Endothelial cell of umbilical vein (primary cell): ENCODE results near the gene SELPLG. TPM values are rescaled to one million over a fixed set of nuclear protein-coding genes. Genes with fewer than 3 reads are reported as not detected.

Source experiments
- BruUV-seq: library from RNA; stranded (reverse); fragments of 400-500 nt; replicated peaks from 2 replicates; lab custom pipeline; 2021; lab: Mats Ljungman, UMichigan
- CTCF ChIA-PET: fragments of 300-600, 350-600 bp; sonication (Branson Sonifier 250); formaldehyde crosslinking; loops from one replicate; lab custom pipeline; 2021; ENCODE audit warnings: antibody characterized with exemption, inconsistent platforms; lab: Charles Lee
- POLR2A ChIA-PET: fragments of 300-600, 350-600 bp; sonication (Branson Sonifier 250); formaldehyde crosslinking; loops from one replicate; lab custom pipeline; 2021; ENCODE audit warnings: antibody characterized with exemption, inconsistent platforms; lab: Charles Lee
- DNase-seq: peaks from one replicate; pipeline ENCODE4 v3.0.0-alpha.2; 2011; ENCODE audit warnings: low read depth, low spot score
- FAIRE-seq: peaks from 2 replicates; lab custom pipeline; 2011; peaks lifted over from hg19 to GRCh38; lab: Jason Lieb, UNC
- H2AFZ ChIP-seq: 2 replicates; pipeline ENCODE4 v1.6.0; 2012; ENCODE audit warnings: low read depth, low read length, control low read depth, inconsistent platforms
- H3K27ac ChIP-seq: 2 replicates; pipeline ENCODE4 v1.5.1; 2011; ENCODE audit warnings: low read depth, mild to moderate bottlenecking, control low read depth, low read length, moderate library complexity; ENCODE audit not compliant: insufficient read depth
- H3K27me3 ChIP-seq, 2 experiments: 2 replicates each; pipeline versions ENCODE4 v1.6.0 to v1.6.1; 2011; ENCODE audit warnings: low read length in 2 of 2, mixed read lengths in 1 of 2; ENCODE audit not compliant: control insufficient read depth in 2 of 2, insufficient read depth in 2 of 2
- H3K36me3 ChIP-seq, 2 experiments: 2 replicates in 1 of 2; 3 replicates in 1 of 2; pipeline ENCODE4 v1.5.1; 2011; ENCODE audit warnings: low read length in 2 of 2, mild to moderate bottlenecking in 1 of 2, moderate library complexity in 1 of 2; ENCODE audit not compliant: control insufficient read depth in 2 of 2, insufficient read depth in 2 of 2; ENCODE audit errors: extremely low read depth in 1 of 2
- H3K4me1 ChIP-seq: 3 replicates; pipeline ENCODE4 v1.5.1; 2011; ENCODE audit warnings: mild to moderate bottlenecking, low read length; ENCODE audit not compliant: control insufficient read depth, insufficient read depth; ENCODE audit errors: extremely low read depth
- H3K4me2 ChIP-seq: 2 replicates; pipeline ENCODE4 v1.6.1; 2011; ENCODE audit warnings: low read length, control low read depth, mixed read lengths; ENCODE audit not compliant: insufficient read depth
- H3K4me3 ChIP-seq, 3 experiments: fragments of 200-600 bp in 1 of 3; sonication (generic), shearing (Covaris generic) in 1 of 3; replicated peaks in 1 of 3; 2 replicates each; pipeline ENCODE4 v1.5.1; 2011 to 2016; ENCODE audit warnings: control low read depth in 3 of 3, low read length in 3 of 3, mild to moderate bottlenecking in 2 of 3, inconsistent platforms in 1 of 3, low read depth in 1 of 3, moderate library complexity in 1 of 3; ENCODE audit not compliant: insufficient read depth in 1 of 3
- H3K79me2 ChIP-seq: 2 replicates; pipeline ENCODE4 v1.6.0; 2012; ENCODE audit warnings: low read length, inconsistent platforms; ENCODE audit not compliant: control insufficient read depth, insufficient read depth
- H3K9ac ChIP-seq: replicated peaks from 2 replicates; pipeline ENCODE3; 2011; ENCODE audit warnings: low read length, control low read depth; ENCODE audit not compliant: insufficient read depth; ENCODE audit errors: extremely low read depth
- H3K9me1 ChIP-seq: replicated peaks from 3 replicates; pipeline ENCODE4 v1.6.0; 2011; ENCODE audit warnings: mild to moderate bottlenecking, low read length; ENCODE audit not compliant: control insufficient read depth, insufficient read depth; ENCODE audit errors: extremely low read depth
- H3K9me3 ChIP-seq: replicated peaks from 2 replicates; pipeline ENCODE4 v1.5.1; 2012; ENCODE audit warnings: low read length, inconsistent platforms; ENCODE audit not compliant: control insufficient read depth, insufficient read depth
- H4K20me1 ChIP-seq: replicated peaks from 2 replicates; pipeline ENCODE3; 2011; ENCODE audit warnings: mild to moderate bottlenecking, low read length; ENCODE audit not compliant: control insufficient read depth, insufficient read depth; ENCODE audit errors: extremely low read depth
- EZH2 ChIP-seq: IDR thresholded peaks from 2 replicates; pipeline ENCODE4 v1.6.1; 2012; ENCODE audit warnings: borderline replicate concordance, low read depth, mild to moderate bottlenecking, moderate library complexity, low read length, inconsistent platforms; ENCODE audit not compliant: severe bottlenecking
- FOS ChIP-seq: IDR thresholded peaks from 2 replicates; pipeline ENCODE4 v1.6.1; 2011; ENCODE audit warnings: mild to moderate bottlenecking, low read length, moderate library complexity, borderline replicate concordance; ENCODE audit not compliant: insufficient read depth
- GATA2 ChIP-seq: IDR thresholded peaks from 2 replicates; pipeline ENCODE4 v1.7.0; 2011; ENCODE audit warnings: low read depth, mild to moderate bottlenecking, moderate library complexity, mixed read lengths, low read length; ENCODE audit not compliant: insufficient read length, insufficient read depth
- JUN ChIP-seq: IDR thresholded peaks from 2 replicates; pipeline ENCODE4 v1.6.1; 2011; ENCODE audit warnings: borderline replicate concordance, low read depth; ENCODE audit not compliant: insufficient read length, insufficient read depth
- MYC ChIP-seq: IDR thresholded peaks from one replicate; pipeline ENCODE4 v1.6.1; 2011; ENCODE audit warnings: mild to moderate bottlenecking, low read depth, low read length
- POLR2A ChIP-seq: IDR thresholded peaks from 2 replicates; pipeline ENCODE4 v1.6.1; 2012; ENCODE audit warnings: low read depth, mild to moderate bottlenecking, control low read depth, low read length
- POLR2AphosphoS5 ChIP-seq: IDR thresholded peaks from 2 replicates; pipeline ENCODE4 v1.6.1; 2012; ENCODE audit warnings: low read depth, mild to moderate bottlenecking, control low read depth, low read length, moderate library complexity; ENCODE audit not compliant: insufficient read depth
- dilution Hi-C: fragments of 300-500 bp; cut with MboI; formaldehyde crosslinking; loops from one replicate; pipeline ENCODE4 v1.15.0; 2019; ENCODE audit warnings: low sequenced_read_pairs; ENCODE audit not compliant: extremely low pct_ligation_motif_present
- intact Hi-C: fragments of 100-400 bp; cut with micrococcal nuclease; formaldehyde crosslinking; loops from one replicate; pipeline ENCODE4 v1.10.0; 2022
- polyA plus RNA-seq, 4 experiments: library from polyadenylated mRNA; depleted of rRNA in 3 of 4; stranded (reverse) in 3 of 4; unstranded in 1 of 4; fragments of >200 nt; gene quantifications; 2 replicates each; pipeline versions ENCODE4 v1.2.1 to v1.2.3, GENCODE V29; 2011 to 2012; ENCODE audit warnings: missing spikeins in 1 of 4
- total RNA-seq: library from RNA; stranded (reverse); gene quantifications from 2 replicates; pipeline ENCODE4 v1.2.3, GENCODE V29; 2021
- TF ChIP-seq, protein P1 (sequence below): IDR thresholded peaks from 2 replicates; pipeline ENCODE4 v1.6.1; 2011; ENCODE audit not compliant: insufficient read depth, insufficient read length
- TF ChIP-seq, protein P2 (sequence below), 2 donors: IDR thresholded peaks; 1 replicate in 1 of 2; 2 replicates in 1 of 2; pipeline ENCODE4 v1.5.1; 2011; ENCODE audit warnings: low read length in 2 of 2, mild to moderate bottlenecking in 2 of 2, moderate library complexity in 2 of 2, control low read depth in 1 of 2, inconsistent platforms in 1 of 2, low read depth in 1 of 2; ENCODE audit not compliant: insufficient read depth in 1 of 2; ENCODE audit errors: extremely low read depth in 1 of 2

Gene SELPLG
- total and polyA plus RNA-seq, 2 donors (not counting 3 experiments of a cell fraction or from before 2014, with no cell fraction given): 1.0 to 1.2 TPM

DNA sequence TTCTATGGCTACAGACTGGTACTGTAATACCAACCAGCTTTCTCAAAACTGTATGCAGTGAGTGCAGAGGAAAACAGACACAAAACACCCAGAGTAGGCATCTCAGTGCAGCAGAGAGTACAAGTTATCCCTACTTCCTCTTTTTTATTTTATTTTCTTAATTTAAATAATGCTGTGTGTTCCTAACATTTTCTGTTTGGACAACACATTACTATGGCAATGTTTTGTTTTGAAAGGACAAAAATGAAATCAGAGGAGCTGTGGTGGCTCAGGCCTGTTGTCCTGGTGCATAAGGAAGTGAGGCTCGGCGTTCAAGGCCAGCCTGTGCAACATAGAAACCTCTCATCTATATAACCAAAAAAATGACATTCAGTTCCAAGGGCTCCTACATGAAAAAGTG lies 33.7 kb upstream of the SELPLG start:
- H2AFZ ChIP-seq: no peak overlapping the region
- no TSS peak for BruUV-seq
- DNase-seq (no peak), FAIRE-seq (no peak)
- H3K27ac ChIP-seq: no peak overlapping the region
- TF ChIP-seq, protein P1, sequence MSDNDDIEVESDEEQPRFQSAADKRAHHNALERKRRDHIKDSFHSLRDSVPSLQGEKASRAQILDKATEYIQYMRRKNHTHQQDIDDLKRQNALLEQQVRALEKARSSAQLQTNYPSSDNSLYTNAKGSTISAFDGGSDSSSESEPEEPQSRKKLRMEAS: no peak
- TF ChIP-seq JUN (no peak), EZH2 (no peak), FOS (no peak), GATA2 (no peak), POLR2A (no peak), MYC (no peak), POLR2AphosphoS5 (no peak)
- TF ChIP-seq, protein P2, sequence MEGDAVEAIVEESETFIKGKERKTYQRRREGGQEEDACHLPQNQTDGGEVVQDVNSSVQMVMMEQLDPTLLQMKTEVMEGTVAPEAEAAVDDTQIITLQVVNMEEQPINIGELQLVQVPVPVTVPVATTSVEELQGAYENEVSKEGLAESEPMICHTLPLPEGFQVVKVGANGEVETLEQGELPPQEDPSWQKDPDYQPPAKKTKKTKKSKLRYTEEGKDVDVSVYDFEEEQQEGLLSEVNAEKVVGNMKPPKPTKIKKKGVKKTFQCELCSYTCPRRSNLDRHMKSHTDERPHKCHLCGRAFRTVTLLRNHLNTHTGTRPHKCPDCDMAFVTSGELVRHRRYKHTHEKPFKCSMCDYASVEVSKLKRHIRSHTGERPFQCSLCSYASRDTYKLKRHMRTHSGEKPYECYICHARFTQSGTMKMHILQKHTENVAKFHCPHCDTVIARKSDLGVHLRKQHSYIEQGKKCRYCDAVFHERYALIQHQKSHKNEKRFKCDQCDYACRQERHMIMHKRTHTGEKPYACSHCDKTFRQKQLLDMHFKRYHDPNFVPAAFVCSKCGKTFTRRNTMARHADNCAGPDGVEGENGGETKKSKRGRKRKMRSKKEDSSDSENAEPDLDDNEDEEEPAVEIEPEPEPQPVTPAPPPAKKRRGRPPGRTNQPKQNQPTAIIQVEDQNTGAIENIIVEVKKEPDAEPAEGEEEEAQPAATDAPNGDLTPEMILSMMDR (IDR thresholded peaks at IDR 0.05; ENCODE audit: extremely low read depth in 1 of 2, insufficient read depth in 1 of 2, low read depth in 1 of 2, low read length in 2 of 2): no peak
- peaks cover 83% of the 10 kb centered on the region for H3K79me2 ChIP-seq
- H4K20me1 ChIP-seq: no peaks in the 10 kb centered on the region
- dilution Hi-C loops: loop anchor here (25.0 kb wide), 1 partner anchor 170 kb away; no protein-coding TSS in a partner anchor
- intact Hi-C loops: no loop called here
- H3K27me3 ChIP-seq: no peaks in the 10 kb centered on the region
- no peaks in the 10 kb centered on the region for H3K9me3 ChIP-seq
- no peaks in the 10 kb centered on the region for H3K9me1 ChIP-seq
- no peak overlapping the region for H3K4me2 ChIP-seq
- peaks cover 20% of the 10 kb centered on the region for H3K4me1 ChIP-seq
- H3K4me3 ChIP-seq: no peak overlapping the region
- ChIA-PET CTCF (interaction anchor here (1.2 to 9.5 kb wide), 7 partner anchors 19 to 135 kb away, joined by 3 to 173 read pairs (median 10); no protein-coding TSS in a partner anchor), POLR2A (no interaction called here)
- H3K9ac ChIP-seq: no peak overlapping the region
- no peaks in the 10 kb centered on the region for H3K36me3 ChIP-seq
